CD4-positive, alpha-beta T cell (primary cell): ENCODE measurements around the gene ARHGAP10. TPM values are rescaled to one million over a fixed set of nuclear protein-coding genes. Genes with fewer than 3 reads are reported as not detected.

ENCODE experiments used
- ATAC-seq: fragments of 200-7000 bp; cut with Tn5 transposase; one replicate; pipeline ENCODE4 v1.10.0; 2022; ENCODE audit warnings: mild to moderate bottlenecking; ENCODE audit not compliant: poor library complexity
- CTCF ChIA-PET: fragments of 350-600 bp; sonication (Branson Sonifier 250); formaldehyde crosslinking; loops from one replicate; lab custom pipeline; 2021; ENCODE audit warnings: antibody characterized with exemption, inconsistent platforms; lab: Charles Lee
- POLR2A ChIA-PET: fragments of 350-600 bp; sonication (Branson Sonifier 250); formaldehyde crosslinking; loops from one replicate; lab custom pipeline; 2021; ENCODE audit warnings: antibody characterized with exemption, inconsistent platforms; lab: Charles Lee
- DNase-seq, 14 experiments: peaks; one replicate each; pipeline ENCODE4 v3.0.0-alpha.2; 2013 to 2020; ENCODE audit warnings: mixed read lengths in 2 of 14
- H3K27ac ChIP-seq, 2 donors: one replicate each; pipeline versions ENCODE4 v1.5.1 to v1.7.0; 2013; ENCODE audit warnings: low read length in 2 of 2, low read depth in 1 of 2, mild to moderate bottlenecking in 1 of 2
- H3K27me3 ChIP-seq, 2 experiments: 1 replicate in 1 of 2; 2 replicates in 1 of 2; pipeline versions ENCODE4 v1.6.1 to v1.7.0; 2013; ENCODE audit warnings: low read length in 2 of 2, control low read depth in 1 of 2, mild to moderate bottlenecking in 1 of 2, moderate library complexity in 1 of 2; ENCODE audit not compliant: insufficient read depth in 2 of 2, control insufficient read depth in 1 of 2
- H3K36me3 ChIP-seq: one replicate; pipeline ENCODE4 v1.6.1; 2013; ENCODE audit warnings: low read length, control low read depth; ENCODE audit not compliant: insufficient read depth
- H3K4me1 ChIP-seq: one replicate; pipeline ENCODE4 v1.6.1; 2013; ENCODE audit warnings: low read length, control low read depth; ENCODE audit not compliant: insufficient read depth
- H3K4me3 ChIP-seq: one replicate; pipeline ENCODE4 v1.5.1; 2013; ENCODE audit warnings: mild to moderate bottlenecking, low read length, moderate library complexity
- H3K9me3 ChIP-seq, 2 experiments: 1 replicate in 1 of 2; 2 replicates in 1 of 2; pipeline versions ENCODE4 v1.6.1 to v1.7.0; 2013; ENCODE audit warnings: low read length in 2 of 2, mild to moderate bottlenecking in 2 of 2, control low read depth in 1 of 2, moderate library complexity in 1 of 2; ENCODE audit not compliant: control insufficient read depth in 1 of 2, insufficient read depth in 1 of 2
- H3K27ac Mint-ChIP-seq: one replicate; pipeline ENCODE4 v1.8.0; 2020; ENCODE audit warnings: mixed read lengths
- H3K27me3 Mint-ChIP-seq: one replicate; pipeline ENCODE4 v1.8.0; 2021; ENCODE audit warnings: mixed read lengths
- H3K36me3 Mint-ChIP-seq: one replicate; pipeline ENCODE4 v1.8.0; 2021; ENCODE audit warnings: low read depth, mixed read lengths
- H3K4me1 Mint-ChIP-seq: one replicate; pipeline ENCODE4 v1.8.0; 2021; ENCODE audit warnings: low read depth, mixed read lengths
- H3K4me3 Mint-ChIP-seq: one replicate; pipeline ENCODE4 v1.8.0; 2020; ENCODE audit warnings: mild to moderate bottlenecking, mixed read lengths
- H3K9me3 Mint-ChIP-seq: one replicate; pipeline ENCODE4 v1.8.0; 2020; ENCODE audit warnings: mixed read lengths
- CTCF ChIP-seq: fragments of 200-600 bp; IDR thresholded peaks from one replicate; pipeline ENCODE4 v1.8.0; 2022; ENCODE audit warnings: antibody characterized with exemption, mild to moderate bottlenecking
- intact Hi-C, 2 experiments: fragments of 100-400 bp; cut with DNase I in 1 of 2; cut with micrococcal nuclease in 1 of 2; formaldehyde crosslinking; loops; one replicate each; pipeline versions ENCODE4 v1.15.1 to v1.9.0; 2023 to 2025; cut with DNase I, micrococcal nuclease
- total RNA-seq, 174 experiments: library from RNA in 2 of 174; stranded (reverse) in 2 of 174; gene quantifications; one replicate each; pipeline ENCODE4 v1.2.3 and lab custom pipeline; 2021 to 2026

Gene ARHGAP10
- total RNA-seq, 2 experiments from 2014 or later, result 5.6 to 5.7 TPM

DNA sequence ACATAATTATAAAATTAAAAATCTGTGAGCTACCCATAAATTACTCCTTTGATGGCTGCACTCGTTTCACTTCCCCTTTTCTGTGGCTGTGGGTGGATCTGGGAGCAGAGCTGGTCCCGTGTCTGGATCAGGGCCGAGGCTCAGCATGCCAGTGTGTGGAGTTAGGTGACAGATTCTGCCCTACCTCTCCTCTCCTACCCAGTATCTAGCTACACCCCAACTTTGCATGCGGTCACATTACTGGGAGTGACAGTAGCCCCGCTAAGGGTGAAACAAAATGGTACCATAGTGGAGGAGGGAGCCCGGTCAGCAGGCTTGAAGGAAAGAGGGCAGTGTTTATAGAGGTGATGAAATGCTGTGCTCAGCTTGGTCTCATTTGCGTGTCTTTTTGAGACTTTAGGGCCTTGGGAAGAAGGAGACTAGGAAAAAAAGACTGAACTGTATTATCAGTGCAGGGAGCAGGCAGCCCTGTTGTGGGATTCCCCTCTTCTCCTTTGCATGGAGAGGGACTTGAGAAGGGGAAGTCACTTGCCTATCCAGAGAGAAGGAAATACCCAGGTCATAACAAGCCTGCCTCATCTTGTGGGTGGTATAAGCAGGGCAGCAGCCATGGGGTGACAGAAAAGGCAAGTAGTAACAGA, 48.4 kb downstream of the ARHGAP10 start:
- Mint-ChIP-seq H3K4me3 (no peak overlapping the region), H3K36me3 (no peaks in the 10 kb centered on the region), H3K4me1 (peaks cover 21% of the 10 kb centered on the region), H3K27me3 (no peaks in the 10 kb centered on the region), H3K9me3 (no peaks in the 10 kb centered on the region), H3K27ac (no peak overlapping the region)
- POLR2A ChIA-PET, result interaction anchor here (0.7 kb wide), 1 partner anchor 68 kb away, joined by 3 read pairs; no protein-coding TSS in a partner anchor
- CTCF ChIA-PET, result no interaction called here
- no peak for TF ChIP-seq CTCF
- DNase-seq (peak in 2 of 14 experiments; percentile 58 to 62), ATAC-seq (peak; percentile 21)
- Histone ChIP-seq H3K27ac (no peak overlapping the region), H3K36me3 (no peaks in the 10 kb centered on the region), H3K9me3 (no peaks in the 10 kb centered on the region), H3K4me1 (peaks cover 6% of the 10 kb centered on the region), H3K27me3 (no peaks in the 10 kb centered on the region), H3K4me3 (no peak overlapping the region)
- intact Hi-C loops, result no loop called here

DNA sequence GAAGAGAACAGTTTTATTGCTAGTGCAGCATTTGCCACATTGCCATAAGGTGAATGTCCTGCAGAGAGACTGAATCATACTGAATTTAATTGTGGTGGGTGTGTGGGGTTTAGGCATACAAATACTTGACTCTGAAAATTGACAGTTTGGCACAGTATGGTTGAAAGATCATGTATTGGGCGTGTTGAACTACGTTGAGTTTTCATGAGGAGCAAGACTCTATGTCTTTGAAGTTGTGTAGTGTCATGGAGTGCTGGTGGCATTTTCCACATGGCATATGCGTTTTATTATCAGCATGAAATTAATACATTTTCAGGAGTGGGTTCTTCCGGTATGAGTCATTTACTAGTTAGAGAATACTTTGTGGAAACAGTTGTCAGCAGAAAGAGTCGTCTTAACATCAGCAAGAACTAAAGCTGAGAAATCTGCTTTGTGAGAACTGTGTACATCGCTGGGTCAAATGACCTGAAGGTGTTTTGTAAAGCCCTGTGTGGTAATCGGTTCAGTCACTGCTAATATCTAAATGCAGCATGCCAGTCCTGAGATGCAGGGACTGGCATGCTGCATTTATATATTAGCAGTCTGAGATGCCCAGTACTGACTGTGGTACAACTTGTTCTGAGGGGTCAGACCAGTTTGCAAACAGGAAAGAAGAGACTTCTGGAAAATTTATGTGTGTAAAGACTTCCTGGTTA, 50.3 kb downstream of the ARHGAP10 start:
- H3K9me3 ChIP-seq, result no peaks in the 10 kb centered on the region
- Mint-ChIP-seq H3K9me3 (no peaks in the 10 kb centered on the region), H3K4me3 (peak overlapping the region; percentile 28), H3K27ac (no peak overlapping the region), H3K4me1 (peaks cover 24% of the 10 kb centered on the region), H3K36me3 (no peaks in the 10 kb centered on the region), H3K27me3 (no peaks in the 10 kb centered on the region)
- H3K4me1 ChIP-seq, result peaks cover 6% of the 10 kb centered on the region
- H3K4me3 ChIP-seq, result no peak overlapping the region
- DNase-seq (peak in 1 of 14 experiments; percentile 27), ATAC-seq (peak; percentile 39)
- H3K27ac ChIP-seq, result no peak overlapping the region
- no peaks in the 10 kb centered on the region for H3K36me3 ChIP-seq
- H3K27me3 ChIP-seq, result no peaks in the 10 kb centered on the region
- ChIA-PET CTCF (no interaction called here), POLR2A (no interaction called here)
- TF ChIP-seq CTCF, result no peak
- intact Hi-C loops, result no loop called here

- TF ChIP-seq CTCF, result no peak
- CTCF ChIA-PET, result interaction anchor here (1.3 kb wide), 1 partner anchor 82 kb away, joined by 4 read pairs; no protein-coding TSS in a partner anchor
- intact Hi-C loops, result no loop called here
- no peak overlapping the region for H3K27ac ChIP-seq
- ATAC-seq (no peak), DNase-seq (no peak)
- Mint-ChIP-seq H3K27ac (no peak overlapping the region), H3K4me3 (no peak overlapping the region), H3K9me3 (no peaks in the 10 kb centered on the region), H3K27me3 (no peaks in the 10 kb centered on the region), H3K4me1 (peaks cover 14% of the 10 kb centered on the region), H3K36me3 (no peaks in the 10 kb centered on the region)
- H3K36me3 ChIP-seq, result no peaks in the 10 kb centered on the region
- no peaks in the 10 kb centered on the region for H3K27me3 ChIP-seq
- POLR2A ChIA-PET, result interaction anchor here (1.5 kb wide), 1 partner anchor 53 kb away, joined by 5 read pairs; the partner anchor contains the start of gene ARHGAP10
- peaks cover 5% of the 10 kb centered on the region for H3K4me1 ChIP-seq
- no peaks in the 10 kb centered on the region for H3K9me3 ChIP-seq
- no peak overlapping the region for H3K4me3 ChIP-seq
These were observed 53.2 kb downstream of the ARHGAP10 start for GRCh38 chr4:147785129-147785528.
